ENCODE measurements around the gene LPAR5. TPM values are rescaled to one million over a fixed set of nuclear protein-coding genes. Genes with fewer than 3 reads are reported as not detected.
"Not testable (repeated sequence)": the region's sequence is repeated elsewhere in the genome, so short reads cannot be mapped to it uniquely, and the experiment has no call there.

Gene LPAR5
- total RNA-seq, 2 donors from 2014 or later, result 1.8 to 2.9 TPM

DNA sequence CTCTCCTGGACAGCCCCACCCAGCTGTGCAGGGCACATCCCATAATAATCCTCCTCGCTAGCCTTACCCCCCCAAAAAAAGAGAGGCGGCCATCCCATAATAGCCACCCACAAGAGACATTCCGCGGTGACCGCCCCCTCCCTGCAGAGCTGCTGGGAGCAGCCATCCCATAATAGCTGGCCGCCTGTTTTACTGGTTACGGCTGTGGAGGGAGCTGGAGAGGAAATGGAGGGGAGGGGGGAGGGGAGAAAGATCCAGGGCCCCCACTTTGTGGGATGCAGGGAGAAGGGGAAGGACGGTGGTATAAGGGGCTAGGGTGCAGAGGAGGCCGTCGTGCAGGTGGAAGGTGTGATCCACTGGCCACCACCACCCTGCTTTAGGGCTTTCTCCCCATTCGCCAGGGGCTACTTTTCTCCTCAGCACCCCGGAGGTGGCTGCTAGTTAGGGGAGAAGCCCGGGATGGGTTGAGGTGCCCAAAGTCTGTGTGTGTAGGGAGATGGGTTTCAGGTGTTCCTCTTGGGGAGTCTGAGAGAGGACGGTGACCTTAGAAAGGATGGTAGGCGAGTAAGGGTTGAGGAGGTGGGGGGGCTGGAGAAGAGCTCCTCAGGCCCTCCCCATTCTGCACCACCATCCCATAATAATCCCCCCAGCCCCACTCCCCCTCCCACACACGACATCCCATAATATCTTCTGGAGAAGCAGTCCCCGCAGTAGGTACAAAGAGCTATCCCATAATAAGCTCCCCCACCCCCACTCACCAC lies 22.6 kb downstream of the LPAR5 start:
- intact Hi-C loops (cut with DNase I), result loop anchor here (10.0 kb wide), 2 partner anchors 82 to 212 kb away; partner anchors contain the start of genes GPR162 (in 2 of the 2) and P3H3 (in 2 of the 2)

DNA sequence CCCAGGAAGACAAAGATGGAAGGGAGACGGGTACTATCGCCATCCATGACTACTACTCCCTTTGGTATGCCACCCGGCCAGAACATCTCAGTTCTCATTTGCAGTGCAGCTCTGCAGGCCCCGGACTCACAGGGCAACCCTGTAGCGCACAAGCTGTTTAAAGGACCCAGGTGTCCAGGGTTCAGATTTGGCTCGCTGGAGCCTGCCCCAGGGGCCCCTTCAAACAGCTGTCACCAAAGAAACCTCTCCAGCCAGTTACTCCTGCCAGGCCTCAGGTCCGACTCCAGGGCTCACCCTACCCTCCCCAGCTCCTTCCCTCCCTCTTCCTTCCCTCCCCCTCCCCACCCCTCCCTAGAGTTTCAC lies 23.1 kb downstream of the LPAR5 start:
- DNase-seq, result no peak
- ATAC-seq, result no peak
- intact Hi-C loops (cut with DNase I), result loop anchor here (10.0 kb wide), 2 partner anchors 82 to 212 kb away; partner anchors contain the start of genes GPR162 (in 2 of the 2) and P3H3 (in 2 of the 2)

More for the DNA sequence above, 22.6 kb downstream of the LPAR5 start:
- DNase-seq (peak; percentile 80), ATAC-seq (peak; percentile 36 to 45)

DNA sequence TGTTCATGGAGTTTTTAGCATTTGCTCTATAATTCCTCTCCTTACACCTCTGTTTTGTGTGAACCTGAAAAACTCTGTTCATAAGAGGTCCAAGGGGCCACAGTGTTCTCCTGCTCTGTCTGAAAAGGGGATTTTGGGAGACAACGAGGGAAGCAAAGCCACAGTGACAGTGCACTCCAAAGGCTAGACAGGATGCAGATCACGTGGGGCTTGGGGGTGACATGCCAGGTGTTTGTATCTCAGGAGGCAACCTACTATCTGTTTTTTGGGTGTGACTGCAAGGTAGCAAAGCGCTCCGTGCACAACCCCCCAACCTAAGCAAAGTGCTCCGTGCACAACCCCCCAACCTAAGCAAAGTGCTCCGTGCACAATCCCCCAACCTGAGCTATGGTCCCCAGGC lies 23.5 kb downstream of the LPAR5 start:
- DNase-seq, result no peak

DNA sequence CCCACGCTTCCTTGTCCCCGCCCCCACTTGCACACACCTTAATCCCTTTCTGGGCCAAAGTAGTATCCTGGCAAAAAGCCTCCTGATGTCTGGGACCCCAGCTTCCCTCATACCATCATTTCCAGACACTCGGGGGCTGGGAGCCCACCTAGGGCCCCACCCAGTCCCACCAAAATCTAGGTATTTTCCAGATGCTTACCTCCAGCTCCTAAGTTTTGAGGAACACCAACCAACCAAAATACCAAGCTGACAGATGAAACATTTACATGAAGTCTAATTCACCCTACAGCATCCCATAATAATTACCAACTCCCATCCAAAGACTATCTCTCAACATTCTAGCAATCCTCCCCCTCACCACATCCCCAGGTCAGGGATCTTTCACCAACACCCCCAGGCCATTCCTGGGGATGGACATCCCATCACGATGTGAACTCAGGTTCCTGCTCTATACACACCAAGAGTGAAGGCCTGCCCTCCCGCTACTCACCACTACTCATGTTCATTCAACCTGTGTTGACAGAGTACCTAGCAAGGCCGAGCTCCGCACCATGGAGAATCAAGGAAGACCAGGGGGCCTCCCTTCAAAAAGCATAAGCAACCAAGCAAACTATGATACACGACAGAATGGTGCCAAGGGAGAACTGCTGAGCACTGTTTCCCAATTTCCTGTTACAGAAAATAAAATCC lies 27.0 kb downstream of the LPAR5 start:
- ATAC-seq (no peak), DNase-seq (peak; percentile 49)
- intact Hi-C loops (cut with DNase I), result loop anchor here in 1 of 2 donors (5.0 kb wide), 1 partner anchor 41 kb away; the partner anchor contains the start of gene NOP2

More for the DNA sequence above, 23.5 kb downstream of the LPAR5 start:
- no peak for ATAC-seq
- intact Hi-C loops (cut with DNase I), result loop anchor here (10.0 kb wide), 2 partner anchors 83 to 213 kb away; partner anchors contain the start of genes GPR162 (in 2 of the 2) and P3H3 (in 2 of the 2)

DNA sequence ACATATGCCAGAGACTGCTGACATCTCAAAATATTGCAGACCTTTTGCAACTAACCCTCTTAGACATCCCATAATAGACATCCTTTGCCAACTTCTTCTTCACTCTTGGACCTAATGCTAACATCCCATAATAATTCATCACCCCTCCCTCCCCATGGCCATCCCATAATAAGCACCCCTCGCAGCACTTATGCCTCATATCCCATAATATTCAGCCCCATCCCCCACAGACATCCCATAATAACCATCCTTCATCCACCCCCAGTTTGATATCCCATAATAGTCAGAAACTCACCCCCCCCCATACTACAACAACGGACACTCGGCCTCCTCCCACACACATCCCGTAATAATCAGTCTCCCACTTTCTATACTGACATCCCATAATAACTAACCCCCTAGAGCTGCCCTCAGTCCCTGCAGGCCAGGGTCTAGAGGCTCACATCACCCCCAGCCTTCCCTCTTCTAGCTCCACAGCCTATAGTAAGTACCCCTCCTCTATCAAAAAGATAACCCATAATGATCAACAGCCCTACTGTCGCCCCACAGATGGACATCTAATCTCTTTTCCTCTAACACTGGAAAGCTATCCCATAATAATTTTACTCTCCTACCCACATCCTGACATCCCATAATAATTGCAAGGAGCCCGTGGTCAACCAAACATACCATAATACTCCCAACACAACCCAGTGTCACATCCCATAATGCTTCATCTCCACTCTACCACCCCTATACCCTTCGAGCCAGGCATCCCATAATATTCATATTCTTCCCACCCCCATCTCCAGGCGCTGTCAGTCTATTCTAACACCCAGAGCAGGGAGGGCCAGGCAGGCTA lies 27.8 kb downstream of the LPAR5 start:
- intact Hi-C loops (cut with DNase I), result loop anchor here in 1 of 2 donors (5.0 kb wide), 1 partner anchor 41 kb away; the partner anchor contains the start of gene NOP2
- DNase-seq, result no peak
- ATAC-seq, result peak; percentile 2 to 4

DNA sequence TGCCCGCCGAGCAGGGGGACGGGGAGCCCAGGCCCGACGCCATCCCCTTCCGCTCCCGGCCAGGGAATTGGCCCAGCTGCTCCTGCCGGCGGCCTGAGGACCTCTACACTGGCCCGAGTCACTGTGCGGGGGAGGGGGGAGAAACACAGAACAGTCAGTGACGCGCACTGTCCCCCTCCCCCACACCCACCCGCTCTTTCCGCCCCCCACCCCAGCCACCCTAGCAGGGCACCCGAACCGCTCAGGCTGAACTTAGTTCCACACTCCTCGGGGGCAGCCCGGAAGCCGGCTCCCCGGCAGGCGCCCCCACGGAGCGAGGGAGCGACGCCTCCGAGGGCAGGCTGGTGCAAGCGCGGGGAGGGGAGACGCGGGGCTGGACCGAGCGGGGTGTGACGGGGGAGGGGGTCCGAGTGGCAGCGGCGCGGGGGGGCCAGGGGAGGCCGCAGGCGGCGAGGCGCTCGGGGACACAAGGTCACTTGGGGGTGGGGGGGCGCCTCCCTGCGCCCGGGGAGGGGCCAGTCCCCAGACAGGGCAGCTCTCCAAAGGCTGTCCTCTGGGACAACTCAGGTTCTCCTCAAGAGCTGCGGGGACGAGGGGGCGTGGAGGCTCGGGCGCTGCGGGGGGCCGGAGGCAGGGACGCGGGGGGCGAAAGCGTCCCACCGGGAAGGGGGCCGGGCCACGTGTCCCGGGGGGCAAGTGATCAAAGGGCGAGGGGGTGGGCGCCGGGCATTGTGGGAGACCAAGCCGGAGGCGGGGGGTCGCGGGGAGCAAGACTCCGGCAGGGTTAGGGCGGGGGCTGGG lies 29.2 kb downstream of the LPAR5 start:
- DNase-seq (peak; percentile 84), ATAC-seq (peak; percentile 53 to 56)
- intact Hi-C loops (cut with DNase I), result loop anchor here in 1 of 2 donors (5.0 kb wide), 1 partner anchor 39 kb away; the partner anchor contains the start of gene NOP2

DNA sequence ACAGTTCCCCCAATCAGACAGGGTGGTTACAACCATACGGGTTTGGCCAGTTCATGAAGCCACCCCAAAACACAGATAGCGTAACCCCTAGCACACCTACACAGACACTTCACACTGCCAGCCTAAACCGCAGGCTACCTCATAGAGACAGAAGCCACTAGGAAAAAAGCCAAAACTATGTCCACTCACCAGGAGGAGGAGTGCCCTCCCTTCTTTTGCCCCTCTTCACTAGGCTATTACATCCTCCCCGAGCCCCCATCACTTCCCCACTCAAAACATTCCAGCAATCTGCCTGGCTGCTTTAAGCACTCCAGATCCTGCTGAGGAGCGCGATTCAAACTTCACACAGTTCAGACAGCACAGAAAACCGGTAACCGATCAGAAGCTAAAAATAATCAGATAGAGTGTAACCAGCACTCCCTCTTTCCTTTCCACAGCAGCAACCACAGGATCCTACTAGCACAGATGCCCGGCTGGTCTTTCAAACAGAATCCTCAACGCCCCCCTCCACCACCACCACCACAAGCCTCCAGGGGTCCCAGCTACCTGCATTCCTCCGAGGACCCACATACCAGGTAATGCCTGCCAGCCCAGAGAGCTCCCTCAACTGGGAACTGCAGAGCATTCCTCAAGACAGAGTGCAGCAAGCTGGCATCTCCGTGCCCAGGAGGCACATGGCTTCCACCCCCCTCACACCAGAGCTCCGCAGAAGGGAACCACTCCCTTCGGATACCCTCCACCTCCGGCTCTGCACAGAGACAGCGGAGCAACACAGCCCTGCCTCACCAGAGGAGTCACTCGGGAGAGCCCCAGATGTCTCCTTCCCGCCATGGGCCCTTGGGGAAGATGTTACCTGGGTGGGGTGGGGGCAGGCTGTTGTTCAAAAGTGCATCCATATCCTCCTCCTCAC lies 30.1 kb downstream of the LPAR5 start:
- DNase-seq, result no peak
- intact Hi-C loops (cut with DNase I), result loop anchor here in 1 of 2 donors (5.0 kb wide), 1 partner anchor 38 kb away; the partner anchor contains the start of gene NOP2
- ATAC-seq, result peak; percentile 0 to 6

DNA sequence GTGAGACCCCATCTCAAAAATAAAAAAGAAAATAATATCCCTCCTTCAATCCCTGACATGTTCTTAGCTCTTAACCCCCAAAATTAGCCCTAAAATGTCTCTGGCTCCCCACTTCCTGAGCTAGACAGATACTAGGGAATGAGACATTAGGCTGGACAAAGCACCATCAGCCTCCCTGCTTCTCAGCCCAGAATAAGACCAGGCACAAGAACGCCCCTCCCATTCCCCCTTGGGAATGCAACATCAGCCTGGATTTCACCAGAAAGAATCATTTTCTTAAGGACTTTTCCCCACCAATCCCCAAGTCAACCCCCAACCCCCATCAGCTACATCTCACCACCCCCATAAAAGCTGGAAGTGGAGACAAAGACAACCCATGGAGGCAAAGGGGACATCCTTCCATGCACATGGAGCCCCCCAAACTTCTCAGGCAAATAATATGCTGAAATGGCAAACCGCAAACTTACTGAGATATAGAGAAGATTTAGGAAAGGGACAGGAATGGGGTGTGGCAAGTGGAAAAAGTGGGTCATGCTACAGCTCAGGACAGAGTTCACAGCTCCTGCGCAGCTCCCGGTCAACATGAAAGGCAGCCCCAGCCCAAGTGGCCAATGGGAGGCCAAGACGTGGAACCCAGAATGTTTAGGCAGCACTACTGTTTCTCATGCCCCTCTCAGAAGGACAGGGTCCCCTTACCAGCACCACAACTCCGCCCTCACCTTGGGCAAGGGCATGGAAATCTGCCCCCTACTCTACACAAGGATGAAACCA lies 31.3 kb downstream of the LPAR5 start:
- DNase-seq (peak; percentile 43), ATAC-seq (no peak)
- intact Hi-C loops (cut with DNase I), result loop anchor here in 1 of 2 donors (5.0 kb wide), 1 partner anchor 37 kb away; the partner anchor contains the start of gene NOP2

DNA sequence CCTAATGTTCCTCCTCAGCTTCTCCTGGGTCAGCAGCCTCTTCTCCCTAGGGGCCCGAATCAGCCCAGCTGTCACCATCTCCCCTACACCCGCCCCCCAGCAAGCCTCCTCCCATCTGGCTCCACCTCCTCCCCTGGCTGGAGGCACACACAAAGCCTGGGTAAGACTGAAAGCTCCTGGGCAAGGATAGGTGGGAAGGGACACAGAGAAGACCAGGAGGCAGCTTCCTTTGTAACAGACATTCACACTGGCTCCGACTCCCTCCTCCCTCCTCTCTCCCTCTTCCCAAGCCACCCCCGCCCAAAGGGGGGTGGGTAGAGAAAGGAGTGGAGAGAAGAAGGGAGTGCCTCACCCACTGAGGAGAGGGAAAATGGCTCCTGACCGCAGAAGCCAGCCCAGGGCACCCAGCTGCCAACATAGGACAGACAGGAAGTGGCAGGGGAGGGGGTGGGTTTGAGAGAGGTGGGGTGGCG lies 32.6 kb downstream of the LPAR5 start:
- peak; percentile 62 for DNase-seq
- intact Hi-C loops (cut with DNase I), result no loop called here
- ATAC-seq, result peak in 1 of 2 donors; percentile 10

DNA sequence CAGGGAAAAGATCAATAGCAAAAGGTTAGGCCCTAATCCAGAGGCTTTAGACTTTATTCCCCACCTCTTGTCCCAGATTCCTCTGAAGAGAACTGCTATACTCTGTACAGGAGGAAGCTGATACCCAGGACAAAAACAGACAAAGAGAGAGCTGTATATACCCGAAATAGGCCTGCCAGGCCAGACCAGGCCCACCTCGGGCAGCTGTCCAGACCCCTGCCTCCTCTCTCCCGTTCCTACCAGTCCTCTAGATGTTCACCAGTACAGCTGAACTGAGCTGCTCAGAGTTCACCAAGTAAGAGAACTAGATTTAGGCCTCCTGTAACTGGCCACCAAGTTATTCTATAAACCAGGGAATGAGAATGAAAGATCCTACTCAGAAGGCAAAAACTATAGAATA lies 33.2 kb downstream of the LPAR5 start:
- intact Hi-C loops (cut with DNase I), result no loop called here

DNA sequence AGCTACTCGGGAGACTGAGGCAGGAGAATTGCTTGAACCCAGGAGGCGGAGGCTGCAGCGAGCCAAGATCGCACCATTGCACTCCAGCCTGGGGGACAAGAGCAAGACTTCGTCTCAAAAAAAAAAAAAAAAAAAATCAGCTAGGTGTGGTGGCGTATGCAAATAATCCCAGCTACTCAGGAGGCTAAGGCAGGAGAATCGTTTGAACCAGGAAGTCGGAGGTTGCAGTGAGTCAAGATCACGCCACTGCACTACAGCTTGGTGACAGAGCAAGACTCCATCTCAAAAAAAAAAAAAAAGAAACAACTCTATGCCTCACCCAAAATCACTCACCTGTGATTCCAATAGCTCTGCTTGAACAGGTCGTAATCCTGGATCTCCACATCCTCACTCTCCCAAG lies 40.1 kb downstream of the LPAR5 start:
- ATAC-seq; DNase-seq; intact Hi-C loops (cut with DNase I): not testable (repeated sequence)

More for the DNA sequence above, 33.2 kb downstream of the LPAR5 start:
- ATAC-seq (no peak), DNase-seq (no peak)

DNA sequence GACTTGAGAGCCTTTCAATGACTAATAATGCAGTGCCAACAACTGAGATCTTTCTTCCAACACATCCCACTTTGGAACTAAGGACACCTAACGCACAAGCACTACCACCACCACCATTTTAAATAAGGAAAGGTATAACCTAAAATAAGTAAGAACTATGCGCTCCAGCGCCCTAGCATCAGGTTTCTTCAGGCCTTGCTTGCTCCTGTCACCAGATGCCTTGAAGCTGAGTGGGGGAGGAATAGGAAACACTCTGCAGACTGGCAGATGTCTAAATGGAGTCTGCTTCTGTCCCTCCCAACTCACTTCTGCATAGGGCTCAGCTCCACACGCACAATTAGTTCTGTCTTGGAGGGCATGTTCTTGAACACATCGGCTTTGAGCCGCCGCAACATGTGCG lies 43.7 kb downstream of the LPAR5 start:
- no peak for ATAC-seq
- no peak for DNase-seq
- intact Hi-C loops (cut with DNase I), result no loop called here

DNA sequence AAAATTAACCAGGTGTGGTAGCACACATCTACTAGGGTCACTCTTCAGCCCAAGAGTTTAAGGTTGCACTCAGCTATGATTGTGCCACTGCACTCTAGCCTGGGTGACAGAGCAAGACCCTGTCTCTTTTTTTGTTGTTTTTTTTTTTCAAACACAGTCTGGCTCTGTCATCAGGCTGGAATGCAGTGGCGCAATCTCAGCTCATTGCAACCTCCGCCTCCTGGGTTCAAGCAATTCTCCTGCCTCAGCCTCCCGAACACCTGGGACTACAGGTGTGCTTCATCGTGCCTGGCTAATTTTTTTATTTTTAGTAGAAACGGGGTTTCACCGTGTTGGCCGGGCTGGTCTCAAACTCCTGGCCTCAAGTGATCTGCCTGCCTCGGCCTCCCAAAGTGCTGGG lies 49.2 kb downstream of the LPAR5 start:
- DNase-seq; ATAC-seq; intact Hi-C loops (cut with DNase I): not testable (repeated sequence)

DNA sequence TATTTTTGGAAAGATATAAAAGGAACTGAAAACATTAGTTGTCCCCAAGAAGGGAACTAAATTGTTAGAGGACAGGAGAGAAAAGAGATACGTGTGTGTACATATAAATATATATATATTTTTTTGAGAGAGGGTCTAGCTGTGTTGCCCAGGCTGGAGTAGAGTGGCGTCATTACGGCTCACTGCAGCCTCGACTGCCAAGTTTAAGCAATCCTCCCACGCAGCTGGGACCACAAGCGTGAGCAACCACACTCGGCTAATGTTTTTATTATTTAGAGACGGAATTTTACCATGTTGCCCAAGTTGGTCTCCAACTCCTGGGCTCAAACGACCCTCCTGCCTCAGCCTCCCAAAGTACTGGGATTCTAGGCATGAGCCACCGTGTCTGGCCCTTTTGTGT lies 51.5 kb downstream of the LPAR5 start:
- intact Hi-C loops (cut with DNase I), result no loop called here
- ATAC-seq, result no peak
- DNase-seq, result no peak

DNA sequence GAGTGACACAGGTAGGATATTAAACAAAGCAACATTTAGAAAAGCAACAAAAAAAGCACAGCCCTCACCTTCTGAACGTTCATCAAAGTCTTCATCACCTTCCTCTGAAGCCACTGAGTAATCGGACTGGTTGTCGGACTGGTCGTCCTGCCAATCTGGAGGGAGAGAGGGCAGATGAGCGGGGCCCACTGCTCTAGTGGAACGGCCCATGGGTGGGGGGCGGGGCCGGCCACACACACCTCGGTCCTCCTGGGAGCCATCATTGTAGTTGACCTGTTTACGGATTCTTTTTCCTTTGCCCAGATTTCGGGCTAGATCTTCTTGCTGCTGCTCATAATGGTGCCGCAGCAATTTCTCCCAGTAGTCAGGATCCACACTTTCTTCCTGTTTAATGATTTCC lies 52.8 kb downstream of the LPAR5 start:
- no peak for DNase-seq
- no peak for ATAC-seq
- intact Hi-C loops (cut with DNase I), result no loop called here

DNA sequence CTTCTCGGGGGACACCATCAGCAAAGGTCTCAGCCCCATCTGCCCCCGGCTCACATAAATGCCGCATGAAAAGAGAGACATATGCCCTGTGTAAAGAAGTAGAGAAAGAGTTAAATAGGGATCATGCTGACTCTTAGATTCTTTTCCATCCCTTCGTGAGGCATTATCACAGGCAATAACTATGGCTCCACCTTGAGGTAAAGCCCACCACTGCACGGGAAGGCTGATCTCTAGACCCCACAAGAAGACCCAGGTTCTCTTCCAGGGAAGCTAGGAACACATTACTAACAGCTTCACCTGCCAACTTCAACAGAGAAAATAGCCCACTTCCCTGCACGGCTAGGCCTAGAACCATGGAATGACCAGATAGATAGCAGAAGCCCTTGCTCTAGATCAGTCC lies 53.6 kb downstream of the LPAR5 start:
- intact Hi-C loops (cut with DNase I), result no loop called here
- DNase-seq (no peak), ATAC-seq (no peak)
